EH (cell line): Measurements from ENCODE around the gene LYRM9.
"Not testable (repeated sequence)": the region's sequence is repeated elsewhere in the genome, so short reads cannot be mapped to it uniquely, and the experiment has no call there.

Experiments used
- DNase-seq: peaks from one replicate; pipeline ENCODE4 v3.0.0-alpha.2; 2015; ENCODE audit warnings: low read depth

The LYRM9 gene

GRCh38 chr17:27892866-27893769, at the start of gene LYRM9:
LYRM9 (minus strand) TSS chr17:27893365; CDS start chr17:27882694, 10,671 bp downstream.
- peak; percentile 88 for DNase-seq

GRCh38 chr17:27940503-27941428, 47.6 kb upstream of the LYRM9 start:
- DNase-seq: no peak

GRCh38 chr17:27939474-27940465, 46.6 kb upstream of the LYRM9 start:
- no peak for DNase-seq

GRCh38 chr17:27938864-27939263, 45.7 kb upstream of the LYRM9 start:
- DNase-seq: no peak

DNA sequence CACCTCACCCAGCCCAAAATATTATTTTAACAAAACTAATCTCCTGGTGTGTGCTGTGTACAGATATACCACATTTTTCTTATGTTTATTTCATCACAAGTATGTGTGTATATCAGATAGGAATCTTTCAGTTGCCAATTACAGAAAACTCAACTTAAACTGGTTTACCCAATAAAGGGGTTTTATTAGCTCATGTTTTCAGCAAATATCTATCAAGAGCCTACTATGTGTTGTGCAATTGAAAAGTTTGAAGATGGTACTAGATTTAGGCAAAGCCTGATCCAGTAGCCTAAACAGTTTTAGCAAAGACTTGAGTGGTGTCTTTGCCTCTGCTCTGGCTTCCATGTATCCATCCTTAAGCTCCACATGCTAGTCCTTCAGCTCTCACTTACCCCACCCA, 45.1 kb upstream of the LYRM9 start:
- DNase-seq: no peak

DNA sequence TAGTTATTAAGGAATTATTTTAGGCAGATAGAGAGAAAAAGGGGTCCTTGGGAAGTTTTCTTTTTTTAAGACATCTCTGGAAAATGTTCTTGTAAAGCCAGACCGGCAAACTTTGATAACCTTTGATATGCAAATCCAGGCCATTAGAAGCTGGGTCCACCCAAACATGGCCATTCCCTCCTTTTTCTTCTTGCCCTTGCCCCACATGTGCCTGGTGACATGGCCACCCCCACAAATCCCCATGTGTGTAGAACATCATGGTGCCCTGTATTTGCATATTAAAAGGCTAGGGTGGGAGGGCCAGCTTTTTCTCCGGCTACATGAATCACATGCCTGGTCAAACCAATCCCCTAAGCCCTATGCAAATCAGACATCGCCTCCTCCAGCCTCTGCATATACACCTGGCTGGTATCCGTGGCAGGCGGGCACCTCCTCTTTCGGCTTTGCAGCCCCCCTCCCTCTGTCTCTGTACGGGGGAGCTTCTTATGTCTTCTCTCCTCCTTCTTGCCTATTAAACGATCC, 43.9 kb upstream of the LYRM9 start:
- no peak for DNase-seq

DNA sequence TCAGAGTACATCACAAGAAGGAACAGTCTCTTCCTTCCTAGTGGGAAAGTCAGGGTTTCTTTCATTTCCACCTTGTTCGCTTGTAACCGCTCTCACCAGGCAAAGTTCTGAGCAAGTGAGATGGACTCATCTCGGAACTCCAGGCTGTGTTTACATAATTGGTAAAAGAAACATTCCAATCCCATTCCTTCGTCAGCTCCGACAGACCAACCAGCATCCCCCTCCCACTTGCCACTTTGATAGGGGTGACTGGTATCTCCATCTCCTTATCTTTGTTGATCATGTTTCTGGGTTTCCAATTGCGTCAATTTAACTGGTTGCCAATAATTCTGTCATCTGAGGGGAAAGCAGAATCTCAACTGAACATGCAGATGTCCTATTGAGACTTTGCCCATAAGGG, 36.8 kb upstream of the LYRM9 start:
- DNase-seq: peak; percentile 51

GRCh38 chr17:27928587-27928986, 35.4 kb upstream of the LYRM9 start:
- no peak for DNase-seq

DNA sequence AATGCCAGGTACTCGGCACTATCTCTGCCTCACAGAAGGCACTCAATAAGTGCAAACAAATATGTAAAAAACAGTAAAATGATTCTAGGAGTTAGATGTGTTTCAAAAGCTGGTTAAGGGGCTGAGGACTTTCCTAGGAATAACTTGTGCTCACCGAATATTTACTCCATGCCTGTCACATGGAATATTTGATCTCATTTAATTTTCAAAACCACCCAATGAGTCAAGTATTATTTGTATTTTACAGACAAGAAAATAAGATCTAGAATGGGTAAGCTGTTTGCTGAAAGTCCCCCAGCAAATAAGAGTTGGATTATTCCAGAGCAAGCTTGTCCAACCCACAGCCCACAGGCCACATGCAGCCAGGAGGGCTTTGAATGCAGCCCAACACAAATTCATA, 34.6 kb upstream of the LYRM9 start:
- DNase-seq: no peak

- DNase-seq: no peak
Observed at GRCh38 chr17:27921599-27921998, 28.4 kb upstream of the LYRM9 start.

- DNase-seq: no peak
Observed at GRCh38 chr17:27921077-27921476, 27.9 kb upstream of the LYRM9 start.

- no peak for DNase-seq
Observed at GRCh38 chr17:27920569-27920968, 27.4 kb upstream of the LYRM9 start.

- DNase-seq: no peak
Observed at GRCh38 chr17:27919079-27919478, 25.9 kb upstream of the LYRM9 start.

DNA sequence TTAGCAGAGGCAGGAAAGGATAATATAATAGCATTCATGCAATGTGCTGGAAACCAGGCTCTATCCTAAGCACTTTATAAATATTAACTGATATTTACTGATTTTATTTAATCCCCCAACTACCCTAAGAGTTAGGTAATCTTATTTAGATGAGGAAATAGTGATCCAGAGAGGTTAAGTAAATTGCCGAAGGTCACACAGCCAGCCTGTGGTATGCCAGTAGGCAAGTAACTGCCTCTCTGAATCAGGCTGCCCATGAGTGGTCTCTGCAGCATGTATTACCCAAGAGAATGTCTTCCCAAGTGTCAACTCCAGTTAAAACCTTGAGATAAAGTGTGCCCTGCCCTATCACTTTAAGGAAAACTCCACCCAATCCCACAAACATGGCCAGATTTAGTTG, 25.3 kb upstream of the LYRM9 start:
- no peak for DNase-seq

- DNase-seq: no peak
Observed at GRCh38 chr17:27917000-27917399, 23.8 kb upstream of the LYRM9 start.

DNA sequence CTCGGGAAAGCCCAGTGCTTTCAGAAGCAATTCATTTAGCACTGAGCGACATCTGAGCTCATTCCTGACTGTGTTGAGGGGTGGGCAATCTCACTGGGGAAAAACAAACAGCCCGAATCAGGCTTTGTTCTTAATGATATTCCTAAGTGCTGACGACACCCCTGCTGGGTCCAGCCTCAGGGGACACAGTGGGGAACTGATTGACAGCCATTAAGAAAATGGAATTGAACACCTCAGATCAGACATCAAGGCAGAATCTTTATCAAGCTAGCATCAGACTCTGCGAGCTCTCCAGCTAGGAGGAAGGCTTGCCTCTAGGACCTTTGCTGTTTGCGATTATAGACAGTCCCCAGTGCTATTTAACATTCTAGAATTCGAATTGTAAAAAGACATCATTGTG, 22.5 kb upstream of the LYRM9 start:
- no peak for DNase-seq

GRCh38 chr17:27914382-27914781, 21.2 kb upstream of the LYRM9 start:
- no peak for DNase-seq

GRCh38 chr17:27912964-27913363, 19.8 kb upstream of the LYRM9 start:
- peak; percentile 46 for DNase-seq

DNA sequence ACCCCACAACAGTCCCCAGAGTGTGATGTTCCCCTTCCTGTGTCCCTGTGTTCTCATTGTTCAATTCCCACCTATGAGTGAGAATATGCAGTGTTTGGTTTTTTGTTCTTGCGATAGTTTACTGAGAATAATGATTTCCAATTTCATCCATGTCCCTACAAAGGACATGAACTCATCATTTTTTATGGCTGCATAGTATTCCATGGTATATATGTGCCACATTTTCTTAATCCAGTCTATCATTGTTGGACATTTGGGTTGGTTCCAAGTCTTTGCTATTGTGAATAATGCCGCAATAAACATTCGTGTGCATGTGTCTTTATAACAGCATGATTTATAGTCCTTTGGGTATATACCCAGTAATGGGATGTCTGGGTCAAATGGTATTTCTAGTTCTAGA, 19.1 kb upstream of the LYRM9 start:
- not testable (repeated sequence) for DNase-seq

- no peak for DNase-seq
Observed at GRCh38 chr17:27907976-27908558, 14.9 kb upstream of the LYRM9 start.

DNA sequence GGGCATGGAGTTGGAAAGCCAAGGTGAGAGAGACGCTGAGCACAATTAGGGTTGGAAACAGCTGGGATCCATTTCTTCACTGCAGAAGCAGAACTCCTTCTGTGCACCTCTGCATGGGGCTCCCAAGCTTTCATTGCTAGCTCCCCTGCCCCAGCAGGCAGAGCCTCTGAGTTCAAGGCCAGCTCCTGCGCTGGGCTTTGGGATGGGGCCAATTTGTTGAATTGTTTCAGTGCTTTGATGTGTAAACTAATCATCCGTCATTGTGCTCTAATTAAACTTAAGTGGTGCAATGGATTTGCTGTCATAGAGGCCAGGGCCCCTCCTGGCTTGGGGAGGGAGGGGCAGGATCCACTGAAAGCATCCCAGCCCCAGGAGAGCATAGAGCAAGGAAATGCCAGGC, 13.5 kb upstream of the LYRM9 start:
- no peak for DNase-seq
